Hepatocyte (in vitro differentiated cells): ENCODE results near the gene SEMA5B. TPM values are rescaled to one million over a fixed set of nuclear protein-coding genes. Genes with fewer than 3 reads are reported as not detected.

Experiments
- DNase-seq: peaks from one replicate; pipeline ENCODE4 v3.0.0-alpha.2; 2016; ENCODE audit warnings: low spot score
- H2AFZ ChIP-seq: fragments of 200-600 bp; sonication (generic); 2 replicates; pipeline ENCODE4 v1.6.0; 2016; ENCODE audit warnings: antibody characterized with exemption, mild to moderate bottlenecking
- H3K27ac ChIP-seq: fragments of 200-600 bp; sonication (generic); 2 replicates; pipeline ENCODE4 v1.5.1; 2016; ENCODE audit warnings: mild to moderate bottlenecking
- H3K27me3 ChIP-seq: fragments of 200-600 bp; sonication (generic); 2 replicates; pipeline ENCODE4 v1.6.1; 2016
- H3K36me3 ChIP-seq: fragments of 200-600 bp; sonication (generic); replicated peaks from 2 replicates; pipeline ENCODE4 v1.5.1; 2016; ENCODE audit warnings: low read depth; ENCODE audit not compliant: insufficient read depth
- H3K4me1 ChIP-seq: fragments of 200-600 bp; sonication (generic); 2 replicates; pipeline ENCODE4 v1.5.1; 2016; ENCODE audit warnings: mild to moderate bottlenecking, moderate library complexity; ENCODE audit not compliant: insufficient read depth
- H3K4me2 ChIP-seq: fragments of 200-600 bp; sonication (generic); 2 replicates; pipeline ENCODE4 v1.6.0; 2016
- H3K4me3 ChIP-seq: fragments of 200-600 bp; sonication (generic); 2 replicates; pipeline ENCODE4 v1.5.1; 2016; ENCODE audit warnings: mild to moderate bottlenecking
- H3K79me2 ChIP-seq: fragments of 200-600 bp; sonication (generic); 2 replicates; pipeline ENCODE4 v1.6.0; 2017; ENCODE audit warnings: mild to moderate bottlenecking
- H3K9me2 ChIP-seq: fragments of 200-600 bp; sonication (generic); replicated peaks from 2 replicates; pipeline ENCODE4 v1.6.0; 2017; ENCODE audit warnings: mild to moderate bottlenecking; ENCODE audit not compliant: insufficient read depth
- H3K9me3 ChIP-seq: fragments of 200-600 bp; sonication (generic); 2 replicates; pipeline ENCODE4 v1.5.1; 2016; ENCODE audit warnings: low read depth, mild to moderate bottlenecking
- H4K20me1 ChIP-seq: fragments of 200-600 bp; sonication (generic); 2 replicates; pipeline ENCODE4 v1.6.0; 2016; ENCODE audit warnings: mild to moderate bottlenecking; ENCODE audit not compliant: insufficient read depth, poor library complexity, severe bottlenecking
- EZH2 ChIP-seq: fragments of 200-600 bp; sonication (generic); IDR thresholded peaks from 2 replicates; pipeline ENCODE4 v1.6.1; 2016; ENCODE audit warnings: antibody characterized with exemption, mild to moderate bottlenecking, borderline replicate concordance
- EZH2phosphoT487 ChIP-seq: fragments of 200-600 bp; sonication (generic); IDR thresholded peaks from one replicate; pipeline ENCODE4 v1.6.1; 2018; ENCODE audit warnings: antibody characterized with exemption, mild to moderate bottlenecking, low read depth, moderate library complexity; ENCODE audit not compliant: unreplicated experiment, severe bottlenecking
- WGBS: methylation state at CpG from one replicate; pipeline ENCODE4 v1.1.6; 2016; ENCODE audit warnings: low lambda C conversion rate; ENCODE audit errors: missing lambda C conversion rate; 5-methylcytosine and 5-hydroxymethylcytosine counted together
- polyA plus RNA-seq: library from polyadenylated mRNA; unstranded; fragments of >200 nt; fragmentation: Nextera tagmentation; extraction: Ambion mirVana; gene quantifications from 2 replicates; pipeline ENCODE4 v1.2.1, GENCODE V29; 2016
- total RNA-seq: library from RNA; depleted of rRNA; stranded (reverse); fragments of >200 nt; gene quantifications from 2 replicates; pipeline ENCODE4 v1.2.3, GENCODE V29; 2014
- TF ChIP-seq, protein P1 (sequence below): fragments of 200-600 bp; sonication (generic); IDR thresholded peaks from 2 replicates; pipeline ENCODE4 v1.5.1; 2016; ENCODE audit warnings: antibody characterized with exemption, mild to moderate bottlenecking; ENCODE audit not compliant: poor library complexity

Gene SEMA5B
- total and polyA plus RNA-seq, 2 experiments from 2014 or later: 1.4 to 4.2 TPM

DNA sequence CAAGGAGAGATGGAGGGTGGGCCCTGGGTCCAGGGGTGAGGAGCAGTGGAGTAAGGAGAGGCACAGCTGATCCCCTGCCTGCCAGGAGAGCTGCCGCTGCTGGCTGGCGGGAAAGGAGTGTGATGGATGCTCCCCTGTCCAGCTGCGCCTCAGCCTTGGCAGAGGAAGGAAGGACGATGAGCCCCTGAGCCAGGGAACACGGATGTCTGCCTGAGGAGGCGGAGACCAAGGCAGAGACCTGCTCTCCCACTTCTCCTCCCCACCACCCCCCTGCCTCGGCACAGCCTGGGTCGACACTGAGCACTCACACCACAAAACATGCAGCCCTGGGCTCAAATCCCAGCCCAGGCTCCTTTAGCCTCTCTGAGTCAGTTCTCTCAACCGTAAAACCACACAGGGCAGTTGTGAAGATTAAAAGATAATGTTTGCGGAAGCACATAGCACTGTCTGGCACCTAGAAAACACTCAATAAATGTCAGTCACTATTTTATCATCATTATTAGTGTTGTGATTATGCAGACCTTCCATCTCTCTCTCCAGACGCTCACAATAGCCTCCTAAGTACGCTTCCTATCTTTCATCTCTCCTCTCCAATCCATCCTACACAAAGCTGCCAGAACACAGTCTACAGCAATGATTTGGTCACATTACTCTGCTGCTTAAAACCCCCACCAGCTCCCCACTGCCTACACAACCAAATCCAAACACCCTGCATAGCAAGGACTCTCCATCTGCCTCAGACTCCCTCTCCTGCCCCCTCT, 52.2 kb downstream of the SEMA5B start:
- H3K27me3 ChIP-seq: peaks cover 5% of the 10 kb centered on the region
- H3K36me3 ChIP-seq: no peaks in the 10 kb centered on the region
- no peak for TF ChIP-seq EZH2
- TF ChIP-seq, protein P1, sequence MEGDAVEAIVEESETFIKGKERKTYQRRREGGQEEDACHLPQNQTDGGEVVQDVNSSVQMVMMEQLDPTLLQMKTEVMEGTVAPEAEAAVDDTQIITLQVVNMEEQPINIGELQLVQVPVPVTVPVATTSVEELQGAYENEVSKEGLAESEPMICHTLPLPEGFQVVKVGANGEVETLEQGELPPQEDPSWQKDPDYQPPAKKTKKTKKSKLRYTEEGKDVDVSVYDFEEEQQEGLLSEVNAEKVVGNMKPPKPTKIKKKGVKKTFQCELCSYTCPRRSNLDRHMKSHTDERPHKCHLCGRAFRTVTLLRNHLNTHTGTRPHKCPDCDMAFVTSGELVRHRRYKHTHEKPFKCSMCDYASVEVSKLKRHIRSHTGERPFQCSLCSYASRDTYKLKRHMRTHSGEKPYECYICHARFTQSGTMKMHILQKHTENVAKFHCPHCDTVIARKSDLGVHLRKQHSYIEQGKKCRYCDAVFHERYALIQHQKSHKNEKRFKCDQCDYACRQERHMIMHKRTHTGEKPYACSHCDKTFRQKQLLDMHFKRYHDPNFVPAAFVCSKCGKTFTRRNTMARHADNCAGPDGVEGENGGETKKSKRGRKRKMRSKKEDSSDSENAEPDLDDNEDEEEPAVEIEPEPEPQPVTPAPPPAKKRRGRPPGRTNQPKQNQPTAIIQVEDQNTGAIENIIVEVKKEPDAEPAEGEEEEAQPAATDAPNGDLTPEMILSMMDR: no peak
- no peak for TF ChIP-seq EZH2phosphoT487
- H2AFZ ChIP-seq: no peak overlapping the region
- no peaks in the 10 kb centered on the region for H4K20me1 ChIP-seq
- H3K9me3 ChIP-seq: no peaks in the 10 kb centered on the region
- H3K9me2 ChIP-seq: no peaks in the 10 kb centered on the region
- H3K4me3 ChIP-seq: no peak overlapping the region
- H3K4me2 ChIP-seq: peak overlapping the region; percentile 27
- H3K4me1 ChIP-seq: peaks cover 22% of the 10 kb centered on the region
- WGBS: 27% methylated on average over 12 of the region's 12 CpGs
- peak overlapping the region; percentile 19 for H3K27ac ChIP-seq
- peak; percentile 62 for DNase-seq
- no peaks in the 10 kb centered on the region for H3K79me2 ChIP-seq

- WGBS: 14% methylated on average over 2 of the region's 2 CpGs
- no peaks in the 10 kb centered on the region for H3K36me3 ChIP-seq
- H3K9me2 ChIP-seq: no peaks in the 10 kb centered on the region
- no peaks in the 10 kb centered on the region for H3K9me3 ChIP-seq
- no peak overlapping the region for H2AFZ ChIP-seq
- H3K4me3 ChIP-seq: no peak overlapping the region
- TF ChIP-seq EZH2: no peak
- TF ChIP-seq, protein P1: no peak
- no peak for TF ChIP-seq EZH2phosphoT487
- peak; percentile 56 for DNase-seq
- H3K27me3 ChIP-seq: peaks cover 5% of the 10 kb centered on the region
- H4K20me1 ChIP-seq: no peaks in the 10 kb centered on the region
- H3K4me1 ChIP-seq: peaks cover 22% of the 10 kb centered on the region
- H3K27ac ChIP-seq: peak overlapping the region; percentile 19
- no peaks in the 10 kb centered on the region for H3K79me2 ChIP-seq
- H3K4me2 ChIP-seq: peak overlapping the region; percentile 27
These were observed 52.8 kb downstream of the SEMA5B start for GRCh38 chr3:122974764-122975162.

- Histone ChIP-seq H3K27ac (no peak overlapping the region), H3K79me2 (no peaks in the 10 kb centered on the region), H3K9me2 (no peaks in the 10 kb centered on the region), H3K4me2 (no peak overlapping the region), H3K4me1 (peaks cover 22% of the 10 kb centered on the region), H3K36me3 (no peaks in the 10 kb centered on the region), H3K27me3 (peaks cover 5% of the 10 kb centered on the region), H3K9me3 (no peaks in the 10 kb centered on the region), H4K20me1 (no peaks in the 10 kb centered on the region), H3K4me3 (no peak overlapping the region), H2AFZ (no peak overlapping the region)
- WGBS: 85% methylated on average over 12 of the region's 12 CpGs
- no peak for DNase-seq
- TF ChIP-seq, protein P1: no peak
These were observed 53.5 kb downstream of the SEMA5B start for GRCh38 chr3:122973893-122974615.
